GM12878 (cell line): ENCODE data around the gene IRF8. TPM values are rescaled to one million over a fixed set of nuclear protein-coding genes. Genes with fewer than 3 reads are reported as not detected.

Experiments
- ASH2L ChIP-seq: fragments of 300-600, 200-600 bp; sonication (generic); IDR thresholded peaks from 2 replicates; pipeline ENCODE4 v1.6.1; 2017; ENCODE audit warnings: low read depth, mild to moderate bottlenecking, borderline replicate concordance
- CUX1 ChIP-seq: IDR thresholded peaks from 2 replicates; pipeline ENCODE4 v1.6.1; 2012; ENCODE audit warnings: improper control_type of control experiment, low read depth, low read length; ENCODE audit not compliant: insufficient replicate concordance
- E2F8 ChIP-seq: fragments of 450-650 bp; IDR thresholded peaks from 2 replicates; pipeline ENCODE4 v1.6.1; 2018; ENCODE audit warnings: mild to moderate bottlenecking, low read depth, moderate library complexity; ENCODE audit not compliant: partially characterized antibody
- ELK1 ChIP-seq: IDR thresholded peaks from 2 replicates; pipeline ENCODE4 v1.6.1; 2012; ENCODE audit warnings: low read depth, low read length, improper control_type of control experiment
- GATAD2B ChIP-seq: fragments of 450-650 bp; conservative IDR thresholded peaks from 2 replicates; pipeline ENCODE4 v1.6.1; 2017; ENCODE audit warnings: low read depth, mild to moderate bottlenecking, moderate library complexity
- IRF4 ChIP-seq: IDR thresholded peaks from 2 replicates; pipeline ENCODE4 v1.6.1; 2011; ENCODE audit warnings: low read depth, low read length
- JUND ChIP-seq: IDR thresholded peaks from 2 replicates; pipeline ENCODE4 v1.6.1; 2012; ENCODE audit warnings: low read depth, mild to moderate bottlenecking, low read length, improper control_type of control experiment, moderate library complexity
- KAT2A ChIP-seq: conservative IDR thresholded peaks from 2 replicates; pipeline ENCODE4 v1.6.1; 2011; ENCODE audit warnings: low read depth, low read length; ENCODE audit not compliant: control insufficient read depth
- MTA2 ChIP-seq: fragments of 450-650 bp; IDR thresholded peaks from 2 replicates; pipeline ENCODE4 v1.6.1; 2016; ENCODE audit warnings: low read depth, mild to moderate bottlenecking, moderate library complexity
- MXI1 ChIP-seq: fragments of 150-350 bp; IDR thresholded peaks from 2 replicates; pipeline ENCODE4 v1.6.1; 2011; ENCODE audit warnings: low read depth, mild to moderate bottlenecking, inconsistent platforms, low read length, improper control_type of control experiment
- NR2C2 ChIP-seq: IDR thresholded peaks from 2 replicates; pipeline ENCODE4 v1.6.1; 2011; ENCODE audit warnings: borderline replicate concordance, low read depth; ENCODE audit not compliant: control insufficient read depth, insufficient read length
- RELB ChIP-seq: fragments of 450-650 bp; IDR thresholded peaks from 2 replicates; pipeline ENCODE4 v1.6.1; 2017; ENCODE audit warnings: low read depth, mild to moderate bottlenecking, moderate library complexity
- SIX5 ChIP-seq: IDR thresholded peaks from 2 replicates; pipeline ENCODE4 v1.6.1; 2011; ENCODE audit warnings: mild to moderate bottlenecking, low read depth, low read length, moderate library complexity; ENCODE audit not compliant: severe bottlenecking
- TAF1 ChIP-seq: IDR thresholded peaks from 2 replicates; pipeline ENCODE4 v1.6.1; 2011; ENCODE audit warnings: mild to moderate bottlenecking, low read depth, low read length, borderline replicate concordance
- TCF12 ChIP-seq: IDR thresholded peaks from 2 replicates; pipeline ENCODE4 v1.6.1; 2011; ENCODE audit warnings: low read depth, mild to moderate bottlenecking, low read length
- TCF7 ChIP-seq: IDR thresholded peaks from 2 replicates; pipeline ENCODE4 v1.6.1; 2014; ENCODE audit warnings: antibody characterized with exemption, borderline replicate concordance
- YY1 ChIP-seq: IDR thresholded peaks from 2 replicates; pipeline ENCODE4 v1.6.1; 2011; ENCODE audit warnings: low read depth, mild to moderate bottlenecking, low read length
- ZNF384 ChIP-seq: IDR thresholded peaks from 2 replicates; pipeline ENCODE4 v1.6.1; 2012; ENCODE audit warnings: low read depth, mild to moderate bottlenecking, low read length, improper control_type of control experiment, borderline replicate concordance
- polyA plus RNA-seq, 11 experiments: library from polyadenylated mRNA; depleted of rRNA in 4 of 11; unstranded in 6 of 11; stranded (reverse) in 5 of 11; fragments of >200 nt; fragmentation: Nextera tagmentation in 4 of 11; fragmentation: Illumina TruSeq in 1 of 11; extraction: Ambion mirVana in 4 of 11; extraction: Trizol in 1 of 11; gene quantifications; 1 replicate in 1 of 11; 2 replicates in 10 of 11; pipeline versions ENCODE4 v1.2.1 to v1.2.3, GENCODE V29; 2011 to 2016; ENCODE audit warnings: inconsistent platforms in 2 of 11, missing spikeins in 2 of 11, low read depth in 1 of 11
- total RNA-seq, 4 experiments: library from RNA; depleted of rRNA in 3 of 4; stranded (reverse); fragments of >200 nt in 3 of 4; fragmentation: Illumina TruSeq in 1 of 4; extraction: Trizol in 1 of 4; gene quantifications; 2 replicates each; pipeline versions ENCODE4 v1.2.1 to v1.2.3, GENCODE V29; 2013 to 2021

Gene IRF8
- total and polyA plus RNA-seq, 10 of the 15 experiments (the other 5 are each of a cell fraction or from before 2014, with no cell fraction given), result 17.1 to 237 (median 172) TPM

- TF ChIP-seq YY1, result peak; percentile 39
- 0 out of 2 replicates have a peak, but pooled peaks have one; percentile 36 for TF ChIP-seq MXI1
- TF ChIP-seq TCF12, result peak; percentile 83
- TF ChIP-seq ASH2L, result 0 out of 2 replicates have a peak, but pooled peaks have one; percentile 88
- peak; percentile 93 for TF ChIP-seq RELB
- TF ChIP-seq ELK1, result 0 out of 2 replicates have a peak, but pooled peaks have one; percentile 45
- no peak for TF ChIP-seq TCF7
- TF ChIP-seq E2F8, result peak; percentile 18
- TF ChIP-seq GATAD2B, result peak; percentile 93
- peak; percentile 83 for TF ChIP-seq IRF4
- TF ChIP-seq MTA2, result peak; percentile 87
- TF ChIP-seq ZNF384, result peak; percentile 80; the same call in 1 of the 2 replicates
- no peak for TF ChIP-seq CUX1
- TF ChIP-seq JUND, result 0 out of 2 replicates have a peak, but pooled peaks have one; percentile 45
- no peak for TF ChIP-seq NR2C2
- TF ChIP-seq SIX5, result no peak
- TF ChIP-seq KAT2A, result no peak
- peak; percentile 20; the same call in 1 of the 2 replicates for TF ChIP-seq TAF1
These were observed 37.2 kb downstream of the IRF8 start (continued) for GRCh38 chr16:85935974-85936760.
